GM12873 (cell line): ENCODE measurements around the gene OPHN1.
A peak's percentile ranks its signal among the peaks of the same experiment; 100 is the strongest.

ENCODE experiments used
- CTCF ChIP-seq: IDR thresholded peaks from 2 replicates; pipeline ENCODE4 v1.5.1; 2012; ENCODE audit warnings: low read depth, mild to moderate bottlenecking, moderate library complexity, low read length, control low read depth; ENCODE audit not compliant: insufficient read depth; ENCODE audit errors: missing control alignments

Gene OPHN1

GRCh38 chrX:68043713-68044438 lies 389.4 kb downstream of the OPHN1 start:
- TF ChIP-seq CTCF, result no peak

GRCh38 chrX:68041110-68041509 lies 392.2 kb downstream of the OPHN1 start:
- no peak for TF ChIP-seq CTCF

- peak; percentile 49 for TF ChIP-seq CTCF
These were observed 414.8 kb downstream of the OPHN1 start for GRCh38 chrX:68018248-68019203.

- no peak for TF ChIP-seq CTCF
These were observed 434.8 kb downstream of the OPHN1 start for GRCh38 chrX:67998540-67998939.
